ENCODE results near the gene SHC2.
"Not testable (repeated sequence)": the region's sequence is repeated elsewhere in the genome, so short reads cannot be mapped to it uniquely, and the experiment has no call there.

SHC2 gene

DNA sequence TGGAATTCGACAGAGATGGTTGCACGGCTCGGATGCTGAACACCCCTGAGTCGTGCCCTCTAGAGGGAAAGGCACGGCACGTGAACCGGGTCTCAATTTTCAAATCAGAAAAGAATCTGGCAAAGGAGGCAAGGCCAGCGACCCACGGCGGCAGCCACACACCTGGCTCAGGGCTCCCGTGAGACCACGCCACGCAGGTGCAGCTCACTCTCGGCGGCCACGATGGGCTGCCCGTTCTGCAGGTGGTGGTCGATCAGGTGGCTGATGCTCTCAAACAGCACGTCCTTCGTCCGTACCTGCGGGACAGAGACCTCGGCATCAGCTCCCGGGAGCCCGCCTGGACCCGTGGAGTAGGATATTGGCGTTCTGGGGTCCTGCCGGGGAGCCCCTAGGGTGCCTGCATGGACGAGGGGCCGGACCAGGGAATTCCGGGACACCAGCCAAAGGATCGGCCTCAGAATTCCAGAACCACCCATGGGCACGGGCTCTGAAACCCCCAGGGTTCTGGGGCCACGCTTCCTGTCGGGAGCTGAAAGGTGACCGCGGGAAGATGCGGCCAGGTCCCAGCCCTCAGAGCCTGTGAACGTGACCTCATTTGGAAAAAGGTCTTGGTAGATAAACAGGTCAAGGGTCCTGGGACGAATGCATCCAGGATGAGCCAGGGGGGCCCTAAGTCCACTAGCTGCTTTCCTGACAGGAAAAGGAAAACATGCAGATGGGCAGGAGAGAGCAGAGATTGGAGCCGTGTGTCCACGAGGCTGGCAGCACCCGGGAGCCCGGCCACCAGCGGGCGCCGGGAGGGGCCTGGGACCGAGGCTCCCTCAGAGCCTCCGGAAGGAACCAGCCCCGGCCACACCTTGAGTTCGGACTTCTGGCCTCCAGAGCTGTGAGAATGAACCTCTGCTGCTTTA lies 41.8 kb downstream of the SHC2 start:
- FAIRE-seq (no peak), DNase-seq (ENCODE audit: insufficient read length, low spot score) (no peak)
- TF ChIP-seq POU2F2 (IDR thresholded peaks at IDR 0.05; ENCODE audit: low read depth, low read length) (no peak), TAF1 (IDR thresholded peaks at IDR 0.05; ENCODE audit: low read depth, low read length) (no peak), SPI1 (IDR thresholded peaks at IDR 0.05; ENCODE audit: low read depth, low read length) (no peak), POLR2A (IDR thresholded peaks at IDR 0.05; ENCODE audit: low read depth, low read length) (no peak), PAX5 (IDR thresholded peaks at IDR 0.05; ENCODE audit: insufficient read depth, low read length, severe bottlenecking) (no peak), POLR2AphosphoS5 (IDR thresholded peaks at IDR 0.05; ENCODE audit: low read depth, low read length) (no peak)

GRCh38 chr19:416416-416815 lies 44.4 kb downstream of the SHC2 start:
- TF ChIP-seq POLR2AphosphoS5 (IDR thresholded peaks at IDR 0.05; ENCODE audit: low read depth, low read length) (no peak), SPI1 (IDR thresholded peaks at IDR 0.05; ENCODE audit: low read depth, low read length) (no peak), TAF1 (IDR thresholded peaks at IDR 0.05; ENCODE audit: low read depth, low read length) (no peak)
- FAIRE-seq (no peak), DNase-seq (ENCODE audit: insufficient read length, low spot score) (no peak)

GRCh38 chr19:415292-415691 lies 45.5 kb downstream of the SHC2 start:
- FAIRE-seq = no peak
- TF ChIP-seq POLR2AphosphoS5 (IDR thresholded peaks at IDR 0.05; ENCODE audit: low read depth, low read length) (no peak), PAX5 (IDR thresholded peaks at IDR 0.05; ENCODE audit: insufficient read depth, low read length, severe bottlenecking) (no peak), POU2F2 (IDR thresholded peaks at IDR 0.05; ENCODE audit: low read depth, low read length) (no peak), SPI1 (IDR thresholded peaks at IDR 0.05; ENCODE audit: low read depth, low read length) (no peak), POLR2A (IDR thresholded peaks at IDR 0.05; ENCODE audit: low read depth, low read length) (no peak), TAF1 (IDR thresholded peaks at IDR 0.05; ENCODE audit: low read depth, low read length) (no peak)
- DNase-seq (ENCODE audit: insufficient read length, low spot score) = no peak

DNA sequence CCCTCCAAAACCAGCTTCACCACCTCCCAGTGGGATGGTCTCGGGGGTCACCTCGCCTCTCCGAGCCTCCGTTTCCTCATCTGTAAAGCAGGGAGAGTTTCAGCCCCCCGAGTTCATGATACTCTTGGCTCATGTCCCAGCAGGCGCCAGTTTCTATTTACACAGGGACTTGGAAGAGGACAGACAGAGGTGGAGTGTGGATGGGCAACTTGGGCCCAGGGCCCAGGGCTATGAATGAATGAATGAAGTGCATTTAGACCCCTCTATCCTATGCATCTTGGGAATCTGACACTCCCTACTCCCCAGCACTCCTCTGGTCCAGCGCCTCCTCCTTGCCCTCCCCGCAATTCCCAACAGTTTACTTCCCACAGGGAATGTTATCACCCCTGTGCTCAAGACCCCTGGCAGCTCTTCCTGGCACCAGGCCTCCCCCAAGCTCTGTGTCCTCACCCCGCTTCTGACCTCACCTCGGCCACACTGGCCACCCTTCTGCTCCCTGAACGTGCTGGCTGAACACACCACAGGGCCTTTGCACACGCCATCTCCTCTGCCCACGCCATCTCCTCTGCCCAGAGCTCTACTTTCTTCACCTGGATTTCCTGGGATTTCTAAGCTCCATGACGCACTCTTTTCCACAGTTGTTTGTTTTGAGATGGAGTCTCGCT lies 46.9 kb downstream of the SHC2 start:
- DNase-seq (ENCODE audit: insufficient read length, low spot score) (no peak), FAIRE-seq (no peak)
- no peak for TF ChIP-seq POU2F2 (IDR thresholded peaks at IDR 0.05; ENCODE audit: low read depth, low read length)
- TF ChIP-seq POLR2AphosphoS5 (IDR thresholded peaks at IDR 0.05; ENCODE audit: low read depth, low read length) = no peak
- no peak for TF ChIP-seq POLR2A (IDR thresholded peaks at IDR 0.05; ENCODE audit: low read depth, low read length)
- no peak for TF ChIP-seq TAF1 (IDR thresholded peaks at IDR 0.05; ENCODE audit: low read depth, low read length)

GRCh38 chr19:412356-413355 lies 48.2 kb downstream of the SHC2 start:
- DNase-seq (ENCODE audit: insufficient read length, low spot score) = no peak

GRCh38 chr19:411723-412355 lies 49.0 kb downstream of the SHC2 start:
- no peak for TF ChIP-seq POLR2A (IDR thresholded peaks at IDR 0.05; ENCODE audit: low read depth, low read length)
- TF ChIP-seq POLR2AphosphoS5 (IDR thresholded peaks at IDR 0.05; ENCODE audit: low read depth, low read length) = no peak
- TF ChIP-seq PAX5 (IDR thresholded peaks at IDR 0.05; ENCODE audit: insufficient read depth, low read length, severe bottlenecking) = no peak
- FAIRE-seq = no peak
- no peak for DNase-seq (ENCODE audit: insufficient read length, low spot score)

More at GRCh38 chr19:412356-413355, 48.2 kb downstream of the SHC2 start:
- TF ChIP-seq PAX5 (IDR thresholded peaks at IDR 0.05; ENCODE audit: insufficient read depth, low read length, severe bottlenecking) = no peak
- TF ChIP-seq POLR2AphosphoS5 (IDR thresholded peaks at IDR 0.05; ENCODE audit: low read depth, low read length) = no peak
- no peak for TF ChIP-seq SPI1 (IDR thresholded peaks at IDR 0.05; ENCODE audit: low read depth, low read length)
- TF ChIP-seq POLR2A (IDR thresholded peaks at IDR 0.05; ENCODE audit: low read depth, low read length) = no peak
- TF ChIP-seq POU2F2 (IDR thresholded peaks at IDR 0.05; ENCODE audit: low read depth, low read length) = no peak
- no peak for TF ChIP-seq TAF1 (IDR thresholded peaks at IDR 0.05; ENCODE audit: low read depth, low read length)
- FAIRE-seq = no peak

GRCh38 chr19:411121-411722 lies 49.6 kb downstream of the SHC2 start:
- not testable (repeated sequence) for FAIRE-seq; DNase-seq (ENCODE audit: insufficient read length, low spot score)

- DNase-seq (ENCODE audit: insufficient read length, low spot score) (no peak), FAIRE-seq (no peak)
- no peak for TF ChIP-seq POU2F2 (IDR thresholded peaks at IDR 0.05; ENCODE audit: low read depth, low read length)
- no peak for TF ChIP-seq POLR2A (IDR thresholded peaks at IDR 0.05; ENCODE audit: low read depth, low read length)
- no peak for TF ChIP-seq POLR2AphosphoS5 (IDR thresholded peaks at IDR 0.05; ENCODE audit: low read depth, low read length)
- no peak for TF ChIP-seq TAF1 (IDR thresholded peaks at IDR 0.05; ENCODE audit: low read depth, low read length)
- TF ChIP-seq PAX5 (IDR thresholded peaks at IDR 0.05; ENCODE audit: insufficient read depth, low read length, severe bottlenecking) = no peak
- TF ChIP-seq SPI1 (IDR thresholded peaks at IDR 0.05; ENCODE audit: low read depth, low read length) = no peak
These were observed 50.5 kb downstream of the SHC2 start for GRCh38 chr19:410243-410781.

All from GM12891 (cell line).